Nephron (organoid): ENCODE results near the gene ATP2C1.

ENCODE experiments used
- H3K27ac Mint-ChIP-seq, 3 experiments: 2 replicates each; pipeline ENCODE4 v1.8.0; 2020; ENCODE audit warnings: mixed read lengths in 3 of 3, mild to moderate bottlenecking in 2 of 3, moderate library complexity in 1 of 3
- H3K27me3 Mint-ChIP-seq: 2 replicates; pipeline ENCODE4 v1.8.0; 2021; ENCODE audit warnings: low read depth, mild to moderate bottlenecking, moderate library complexity, mixed read lengths
- H3K36me3 Mint-ChIP-seq: 2 replicates; pipeline ENCODE4 v1.8.0; 2020; ENCODE audit warnings: low read depth, mixed read lengths
- H3K4me1 Mint-ChIP-seq: 2 replicates; pipeline ENCODE4 v1.8.0; 2020; ENCODE audit warnings: mixed read lengths
- H3K4me3 Mint-ChIP-seq, 3 experiments: 2 replicates each; pipeline ENCODE4 v1.8.0; 2020; ENCODE audit warnings: mild to moderate bottlenecking in 3 of 3, mixed read lengths in 3 of 3, moderate library complexity in 2 of 3
- H3K9me3 Mint-ChIP-seq: 2 replicates; pipeline ENCODE4 v1.8.0; 2020; ENCODE audit warnings: mixed read lengths
- TF ChIP-seq, protein P1 (sequence below), 3 experiments: fragments of 200-600 bp; sonication (generic); IDR thresholded peaks; one replicate each; pipeline ENCODE4 v1.5.0; 2021; ENCODE audit warnings: antibody characterized with exemption in 3 of 3; ENCODE audit not compliant: unreplicated experiment in 3 of 3

Gene ATP2C1

DNA sequence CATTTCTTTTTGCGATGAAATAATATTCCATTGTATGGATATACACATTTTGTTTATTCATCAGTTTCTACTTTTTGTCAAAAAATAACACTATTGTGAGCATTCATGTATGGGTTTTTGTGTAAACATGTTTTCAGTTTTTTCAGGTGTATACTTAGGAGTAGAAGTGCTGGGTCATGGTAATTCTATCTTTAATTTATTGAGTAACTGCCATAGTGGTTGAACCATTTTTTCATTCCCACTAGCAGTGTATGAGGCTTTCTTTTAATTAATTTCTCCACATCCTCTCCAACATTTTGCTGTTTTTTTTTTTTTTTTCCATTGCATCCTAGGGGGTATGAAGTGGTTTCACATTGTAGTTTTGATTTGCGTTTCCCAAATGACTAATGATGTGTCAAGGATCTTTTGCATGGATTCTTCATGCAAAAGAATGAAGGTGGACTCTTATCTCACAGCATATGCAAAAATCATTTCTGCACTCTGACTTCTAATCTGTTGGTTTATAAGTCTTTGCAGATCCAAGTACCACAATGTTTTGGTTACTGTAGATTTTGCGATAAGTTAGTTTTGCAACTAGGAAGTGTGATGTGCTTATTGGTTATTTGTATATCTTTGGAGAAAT, 12.6 kb downstream of the ATP2C1 start:
- Mint-ChIP-seq H3K4me1 (no peaks in the 10 kb centered on the region), H3K36me3 (peaks cover 6% of the 10 kb centered on the region), H3K27ac (peak overlapping the region in 1 of 3 experiments; percentile 76), H3K27me3 (no peaks in the 10 kb centered on the region), H3K9me3 (no peaks in the 10 kb centered on the region), H3K4me3 (no peak overlapping the region)
- TF ChIP-seq, protein P1, sequence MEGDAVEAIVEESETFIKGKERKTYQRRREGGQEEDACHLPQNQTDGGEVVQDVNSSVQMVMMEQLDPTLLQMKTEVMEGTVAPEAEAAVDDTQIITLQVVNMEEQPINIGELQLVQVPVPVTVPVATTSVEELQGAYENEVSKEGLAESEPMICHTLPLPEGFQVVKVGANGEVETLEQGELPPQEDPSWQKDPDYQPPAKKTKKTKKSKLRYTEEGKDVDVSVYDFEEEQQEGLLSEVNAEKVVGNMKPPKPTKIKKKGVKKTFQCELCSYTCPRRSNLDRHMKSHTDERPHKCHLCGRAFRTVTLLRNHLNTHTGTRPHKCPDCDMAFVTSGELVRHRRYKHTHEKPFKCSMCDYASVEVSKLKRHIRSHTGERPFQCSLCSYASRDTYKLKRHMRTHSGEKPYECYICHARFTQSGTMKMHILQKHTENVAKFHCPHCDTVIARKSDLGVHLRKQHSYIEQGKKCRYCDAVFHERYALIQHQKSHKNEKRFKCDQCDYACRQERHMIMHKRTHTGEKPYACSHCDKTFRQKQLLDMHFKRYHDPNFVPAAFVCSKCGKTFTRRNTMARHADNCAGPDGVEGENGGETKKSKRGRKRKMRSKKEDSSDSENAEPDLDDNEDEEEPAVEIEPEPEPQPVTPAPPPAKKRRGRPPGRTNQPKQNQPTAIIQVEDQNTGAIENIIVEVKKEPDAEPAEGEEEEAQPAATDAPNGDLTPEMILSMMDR (IDR thresholded peaks at IDR 0.05; ENCODE audit: unreplicated experiment in 3 of 3): no peak

DNA sequence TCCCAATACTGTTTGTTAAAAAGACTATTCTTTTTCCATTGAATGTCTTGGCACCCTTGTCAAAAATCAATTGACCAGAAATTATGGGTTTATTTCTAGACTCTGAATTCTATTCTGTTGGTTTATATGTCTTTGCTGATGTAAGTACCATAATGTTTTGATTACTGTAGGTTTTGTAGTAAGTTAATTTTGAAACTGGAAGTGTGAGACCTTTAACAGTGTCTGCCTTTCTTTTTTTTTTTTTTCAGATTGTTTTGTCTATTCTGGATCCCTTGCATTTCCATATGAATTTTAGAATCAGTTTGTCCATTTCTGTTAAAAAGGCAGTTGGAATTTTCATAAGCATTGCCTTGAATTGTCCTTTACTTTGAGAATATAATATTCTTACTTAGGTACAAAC, 13.6 kb downstream of the ATP2C1 start:
- peaks cover 6% of the 10 kb centered on the region for H3K36me3 Mint-ChIP-seq
- no peak overlapping the region for H3K27ac Mint-ChIP-seq
- no peaks in the 10 kb centered on the region for H3K9me3 Mint-ChIP-seq
- no peaks in the 10 kb centered on the region for H3K4me1 Mint-ChIP-seq
- TF ChIP-seq, protein P1 (IDR thresholded peaks at IDR 0.05; ENCODE audit: unreplicated experiment in 3 of 3): no peak
- no peaks in the 10 kb centered on the region for H3K27me3 Mint-ChIP-seq
- H3K4me3 Mint-ChIP-seq: no peak overlapping the region

DNA sequence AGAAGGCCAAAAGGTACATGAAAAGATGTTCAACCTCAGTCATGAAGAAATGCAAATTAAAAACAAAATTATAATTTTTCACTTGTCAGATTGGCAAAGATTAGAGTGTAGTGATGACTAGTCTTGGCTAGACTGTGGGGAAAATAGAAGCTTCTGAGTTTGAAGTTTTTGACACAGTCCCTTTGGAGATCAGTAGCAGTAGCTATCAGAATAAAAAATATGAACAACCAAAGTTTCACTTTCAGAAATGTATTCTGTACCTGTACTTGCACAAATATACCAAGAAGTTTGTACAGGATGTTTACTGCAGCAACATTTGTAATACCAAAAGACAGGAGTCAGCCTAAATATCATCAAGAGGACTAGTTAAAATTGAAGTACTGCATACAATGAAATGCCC, 14.1 kb downstream of the ATP2C1 start:
- no peaks in the 10 kb centered on the region for H3K9me3 Mint-ChIP-seq
- no peak overlapping the region for H3K27ac Mint-ChIP-seq
- H3K4me3 Mint-ChIP-seq: no peak overlapping the region
- H3K27me3 Mint-ChIP-seq: no peaks in the 10 kb centered on the region
- H3K36me3 Mint-ChIP-seq: peaks cover 6% of the 10 kb centered on the region
- TF ChIP-seq, protein P1 (IDR thresholded peaks at IDR 0.05; ENCODE audit: unreplicated experiment in 3 of 3): no peak
- H3K4me1 Mint-ChIP-seq: no peaks in the 10 kb centered on the region

DNA sequence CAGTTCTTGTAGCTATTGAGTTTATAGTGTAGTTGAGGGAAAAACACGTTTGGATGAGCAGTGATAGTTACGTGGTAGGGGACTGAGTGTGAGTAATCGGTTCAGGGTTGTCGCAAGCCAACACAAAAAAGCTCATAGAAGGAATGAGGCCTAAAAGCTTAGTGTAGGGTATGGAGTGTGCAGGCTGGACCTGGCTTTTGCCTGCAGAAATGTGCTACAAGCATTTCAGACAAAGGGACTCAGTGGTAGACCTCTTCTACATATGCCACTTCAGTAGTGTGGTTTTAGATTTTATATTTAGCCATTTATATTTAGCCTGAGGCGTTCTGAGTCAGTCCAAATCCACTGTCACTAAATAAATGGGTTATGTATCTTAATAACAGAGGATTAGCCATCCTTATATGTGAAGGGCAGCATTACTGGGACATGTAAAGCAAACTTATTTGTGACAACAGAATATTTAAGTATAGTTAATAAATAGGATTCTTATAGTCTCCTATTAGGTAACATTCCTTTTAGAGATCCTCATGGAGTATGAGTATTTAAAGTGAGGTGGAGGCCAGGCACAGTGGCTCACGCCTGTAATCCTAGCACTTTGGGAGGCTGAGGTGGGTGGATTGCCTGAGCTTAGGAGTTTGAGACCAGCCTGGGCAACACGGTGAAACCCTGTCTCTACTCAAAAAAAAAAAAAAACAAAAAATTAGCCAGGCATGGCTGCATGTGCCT, 21.8 kb downstream of the ATP2C1 start:
- TF ChIP-seq, protein P1 (IDR thresholded peaks at IDR 0.05; ENCODE audit: unreplicated experiment in 3 of 3): no peak
- peaks cover 28% of the 10 kb centered on the region for H3K9me3 Mint-ChIP-seq
- peak overlapping the region in 1 of 3 experiments; percentile 27 for H3K27ac Mint-ChIP-seq
- no peaks in the 10 kb centered on the region for H3K27me3 Mint-ChIP-seq
- H3K36me3 Mint-ChIP-seq: peaks cover 42% of the 10 kb centered on the region
- H3K4me1 Mint-ChIP-seq: peaks cover 5% of the 10 kb centered on the region
- H3K4me3 Mint-ChIP-seq: no peak overlapping the region

DNA sequence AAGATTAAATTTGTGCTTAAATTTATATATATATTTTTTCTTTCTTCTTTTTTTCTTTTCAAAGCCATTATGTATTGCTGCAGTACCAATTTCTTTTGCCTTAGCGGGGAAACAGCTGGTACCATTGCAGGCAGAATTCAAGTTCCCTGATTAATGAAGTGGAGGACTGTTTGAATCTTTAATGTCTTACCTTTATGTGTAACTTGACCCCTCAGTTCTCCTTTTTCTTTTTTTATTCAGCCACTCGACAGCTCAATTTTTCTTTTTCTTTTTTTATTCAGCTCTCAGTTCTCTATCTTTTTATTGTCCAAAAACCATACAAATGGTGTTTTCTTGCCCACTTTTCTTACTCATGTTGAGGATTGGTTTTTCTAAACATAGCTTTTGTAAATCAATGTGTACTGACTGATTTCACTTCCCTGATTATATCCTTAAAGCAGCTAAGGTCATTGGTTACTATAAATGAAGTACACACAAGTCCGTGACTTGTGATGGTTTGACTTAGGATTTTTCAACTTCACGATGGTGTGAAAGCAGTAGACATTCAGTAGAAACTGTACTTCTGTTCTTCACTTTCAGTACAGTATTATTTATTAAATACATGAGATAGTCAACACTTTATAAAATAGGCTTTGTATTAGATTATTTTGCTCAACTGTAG, 22.8 kb downstream of the ATP2C1 start:
- Mint-ChIP-seq H3K27ac (peak overlapping the region in 2 of 3 experiments; percentile 7 to 49), H3K9me3 (peaks cover 32% of the 10 kb centered on the region), H3K27me3 (no peaks in the 10 kb centered on the region), H3K4me1 (peaks cover 5% of the 10 kb centered on the region), H3K4me3 (no peak overlapping the region), H3K36me3 (peaks cover 43% of the 10 kb centered on the region)
- TF ChIP-seq, protein P1 (IDR thresholded peaks at IDR 0.05; ENCODE audit: unreplicated experiment in 3 of 3): no peak
